BLaER1 treated with 17β-estradiol and CSF1 and Interleukin-3, amounts not matched to agents 10 nM and 100 nM (cell line): ENCODE data around the gene HS6ST1.

Experiments
- H3K27ac ChIP-seq, 11 experiments: shearing (Covaris generic); formaldehyde crosslinking; 2 replicates each; pipeline ENCODE4 v1.8.1; 2022
- H3K27me3 ChIP-seq, 11 experiments: shearing (Covaris generic); formaldehyde crosslinking; 2 replicates each; pipeline ENCODE4 v1.8.1; 2022
- H3K36me3 ChIP-seq, 11 experiments: shearing (Covaris generic); formaldehyde crosslinking; 2 replicates each; pipeline ENCODE4 v1.8.1; 2022
- H3K4me1 ChIP-seq, 10 experiments: shearing (Covaris generic); formaldehyde crosslinking; 2 replicates each; pipeline ENCODE4 v1.8.1; 2022
- H3K4me2 ChIP-seq, 11 experiments: shearing (Covaris generic); formaldehyde crosslinking; 2 replicates each; pipeline ENCODE4 v1.8.1; 2022
- H3K4me3 ChIP-seq, 10 experiments: shearing (Covaris generic); formaldehyde crosslinking; 2 replicates each; pipeline ENCODE4 v1.8.1; 2022
- H3K9ac ChIP-seq, 11 experiments: shearing (Covaris generic); formaldehyde crosslinking; 2 replicates each; pipeline ENCODE4 v1.8.1; 2022
- H3K9me3 ChIP-seq, 11 experiments: shearing (Covaris generic); formaldehyde crosslinking; replicated peaks in 1 of 11; 2 replicates each; pipeline ENCODE4 v1.8.1; 2022
- H4K20me1 ChIP-seq, 11 experiments: shearing (Covaris generic); formaldehyde crosslinking; 2 replicates each; pipeline ENCODE4 v1.8.1; 2022
- Cebpa-rat ChIP-seq, 11 experiments: shearing (Covaris generic); IDR thresholded peaks; 2 replicates each; pipeline ENCODE4 v1.8.1; 2022

The HS6ST1 gene

GRCh38 chr2:128361376-128362131 is 42.9 kb upstream of the HS6ST1 start:
- Histone ChIP-seq H3K27ac (no peak overlapping the region), H4K20me1 (no peaks in the 10 kb centered on the region), H3K4me2 (no peak overlapping the region), H3K27me3 (no peaks in the 10 kb centered on the region), H3K9ac (no peak overlapping the region), H3K36me3 (no peaks in the 10 kb centered on the region), H3K9me3 (0 out of 22 replicates have a peak, but pooled peaks cover 0 to 6% (median 0%) of the 10 kb centered on the region in 11 experiments), H3K4me3 (no peak overlapping the region), H3K4me1 (no peaks in the 10 kb centered on the region)
- no peak for TF ChIP-seq Cebpa-rat (IDR thresholded peaks at IDR 0.05)

- Histone ChIP-seq H3K36me3 (no peaks in the 10 kb centered on the region), H3K9me3 (0 out of 22 replicates have a peak, but pooled peaks cover 0 to 6% (median 0%) of the 10 kb centered on the region in 11 experiments), H3K27me3 (no peaks in the 10 kb centered on the region), H3K4me3 (no peak overlapping the region), H3K27ac (no peak overlapping the region), H3K4me1 (no peaks in the 10 kb centered on the region), H3K4me2 (no peak overlapping the region), H3K9ac (no peak overlapping the region), H4K20me1 (no peaks in the 10 kb centered on the region)
- TF ChIP-seq Cebpa-rat (IDR thresholded peaks at IDR 0.05), result no peak
These were observed 42.0 kb upstream of the HS6ST1 start for GRCh38 chr2:128360711-128361110.

- Histone ChIP-seq H3K4me1 (no peaks in the 10 kb centered on the region), H3K27me3 (no peaks in the 10 kb centered on the region), H3K9me3 (0 out of 22 replicates have a peak, but pooled peaks cover 0 to 6% (median 0%) of the 10 kb centered on the region in 11 experiments), H3K36me3 (no peaks in the 10 kb centered on the region), H3K27ac (no peak overlapping the region), H3K9ac (no peak overlapping the region), H3K4me3 (no peak overlapping the region), H3K4me2 (no peak overlapping the region), H4K20me1 (no peaks in the 10 kb centered on the region)
- TF ChIP-seq Cebpa-rat (IDR thresholded peaks at IDR 0.05), result no peak
These were observed 41.2 kb upstream of the HS6ST1 start for GRCh38 chr2:128359841-128360240.

- H3K9ac ChIP-seq, result no peak overlapping the region
- H3K4me1 ChIP-seq, result no peaks in the 10 kb centered on the region
- no peak overlapping the region for H3K27ac ChIP-seq
- H3K27me3 ChIP-seq, result no peaks in the 10 kb centered on the region
- H3K9me3 ChIP-seq, result peaks cover 0 to 6% (median 0%) of the 10 kb centered on the region in 11 experiments; a peak in 2 of 22 replicates
- no peak overlapping the region for H3K4me2 ChIP-seq
- no peak for TF ChIP-seq Cebpa-rat (IDR thresholded peaks at IDR 0.05)
- H3K36me3 ChIP-seq, result no peaks in the 10 kb centered on the region
- H3K4me3 ChIP-seq, result no peak overlapping the region
- no peaks in the 10 kb centered on the region for H4K20me1 ChIP-seq
These were observed 40.5 kb upstream of the HS6ST1 start for GRCh38 chr2:128358941-128359731.

- H3K4me1 ChIP-seq, result no peaks in the 10 kb centered on the region
- H3K9ac ChIP-seq, result no peak overlapping the region
- peaks cover 0 to 12% (median 2%) of the 10 kb centered on the region in 11 experiments; a peak in 8 of 22 replicates for H3K9me3 ChIP-seq
- no peak overlapping the region for H3K4me2 ChIP-seq
- no peaks in the 10 kb centered on the region for H4K20me1 ChIP-seq
- no peaks in the 10 kb centered on the region for H3K27me3 ChIP-seq
- H3K36me3 ChIP-seq, result no peaks in the 10 kb centered on the region
- no peak overlapping the region for H3K4me3 ChIP-seq
- H3K27ac ChIP-seq, result no peak overlapping the region
- TF ChIP-seq Cebpa-rat (IDR thresholded peaks at IDR 0.05), result no peak
These were observed 39.1 kb upstream of the HS6ST1 start for GRCh38 chr2:128357506-128358370.

GRCh38 chr2:128356127-128356526 is 37.5 kb upstream of the HS6ST1 start:
- Histone ChIP-seq H3K27me3 (no peaks in the 10 kb centered on the region), H3K9ac (no peak overlapping the region), H3K27ac (no peak overlapping the region), H3K9me3 (peaks cover 16 to 28% (median 17%) of the 10 kb centered on the region in 11 experiments), H4K20me1 (no peaks in the 10 kb centered on the region), H3K4me3 (no peak overlapping the region), H3K4me1 (no peaks in the 10 kb centered on the region), H3K4me2 (no peak overlapping the region), H3K36me3 (no peaks in the 10 kb centered on the region; a peak in 1 of 22 replicates)
- no peak for TF ChIP-seq Cebpa-rat (IDR thresholded peaks at IDR 0.05)

GRCh38 chr2:128354726-128355470 is 36.2 kb upstream of the HS6ST1 start:
- H3K9me3 ChIP-seq, result peaks cover 24 to 38% (median 30%) of the 10 kb centered on the region in 11 experiments
- no peak for TF ChIP-seq Cebpa-rat (IDR thresholded peaks at IDR 0.05)
- H4K20me1 ChIP-seq, result no peaks in the 10 kb centered on the region
- H3K36me3 ChIP-seq, result no peaks in the 10 kb centered on the region; a peak in 1 of 22 replicates
- no peaks in the 10 kb centered on the region for H3K4me1 ChIP-seq
- no peak overlapping the region for H3K9ac ChIP-seq
- no peak overlapping the region for H3K4me3 ChIP-seq
- H3K4me2 ChIP-seq, result no peak overlapping the region
- no peak overlapping the region for H3K27ac ChIP-seq
- H3K27me3 ChIP-seq, result no peaks in the 10 kb centered on the region

GRCh38 chr2:128354161-128354560 is 35.5 kb upstream of the HS6ST1 start:
- H3K9ac ChIP-seq, result no peak overlapping the region
- H4K20me1 ChIP-seq, result no peaks in the 10 kb centered on the region
- no peaks in the 10 kb centered on the region; a peak in 1 of 22 replicates for H3K36me3 ChIP-seq
- H3K9me3 ChIP-seq, result peaks cover 24 to 38% (median 30%) of the 10 kb centered on the region in 11 experiments
- no peaks in the 10 kb centered on the region for H3K4me1 ChIP-seq
- H3K27ac ChIP-seq, result no peak overlapping the region
- TF ChIP-seq Cebpa-rat (IDR thresholded peaks at IDR 0.05), result no peak
- H3K4me3 ChIP-seq, result no peak overlapping the region
- no peak overlapping the region for H3K4me2 ChIP-seq
- no peaks in the 10 kb centered on the region for H3K27me3 ChIP-seq
